ENCODE data around the gene ARFRP1.
"Not testable (repeated sequence)": the region's sequence is repeated elsewhere in the genome, so short reads cannot be mapped to it uniquely, and the experiment has no call there.

The ARFRP1 gene

GRCh38 chr20:63661108-63661507 is 46.7 kb downstream of the ARFRP1 start:
- in situ Hi-C loops (cut with HindIII; ENCODE audit: low pct_unique_long_range_greater_than_20kb, low sequenced_read_pairs) = no loop called here
- no peak for DNase-seq (ENCODE audit: low read depth in 1 of 2, low spot score in 1 of 2)
- no peak for TF ChIP-seq JUND (IDR thresholded peaks at IDR 0.05; ENCODE audit: low read depth)

GRCh38 chr20:63660622-63661021 is 47.2 kb downstream of the ARFRP1 start:
- DNase-seq (ENCODE audit: low read depth in 1 of 2, low spot score in 1 of 2) = no peak
- in situ Hi-C loops (cut with HindIII; ENCODE audit: low pct_unique_long_range_greater_than_20kb, low sequenced_read_pairs) = no loop called here
- no peak for TF ChIP-seq JUND (IDR thresholded peaks at IDR 0.05; ENCODE audit: low read depth)

DNA sequence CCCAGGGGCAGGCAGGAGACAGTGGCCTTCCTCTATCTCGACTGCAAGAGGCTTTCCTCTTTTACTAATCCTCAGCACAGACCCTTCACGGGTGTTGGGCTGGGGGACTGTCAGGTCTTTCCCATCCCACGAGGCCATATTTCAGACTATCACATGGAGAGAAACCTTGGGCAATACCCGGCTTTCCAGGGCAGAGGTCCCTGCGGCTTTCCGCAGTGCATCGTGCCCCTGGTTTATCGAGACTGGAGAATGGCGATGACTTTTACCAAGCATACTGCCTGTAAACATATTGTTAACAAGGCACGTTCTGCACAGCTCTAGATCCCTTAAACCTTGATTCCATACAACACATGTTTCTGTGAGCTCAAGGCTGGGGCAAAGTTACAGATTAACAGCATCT is 47.6 kb downstream of the ARFRP1 start:
- DNase-seq (ENCODE audit: low read depth in 1 of 2, low spot score in 1 of 2); in situ Hi-C loops (cut with HindIII; ENCODE audit: low pct_unique_long_range_greater_than_20kb, low sequenced_read_pairs): not testable (repeated sequence)

GRCh38 chr20:63659370-63659769 is 48.4 kb downstream of the ARFRP1 start:
- peak in 1 of 2 experiments; percentile 29 for DNase-seq (ENCODE audit: low read depth in 1 of 2, low spot score in 1 of 2)
- in situ Hi-C loops (cut with HindIII; ENCODE audit: low pct_unique_long_range_greater_than_20kb, low sequenced_read_pairs) = no loop called here
- TF ChIP-seq JUND (IDR thresholded peaks at IDR 0.05; ENCODE audit: low read depth) = no peak

DNA sequence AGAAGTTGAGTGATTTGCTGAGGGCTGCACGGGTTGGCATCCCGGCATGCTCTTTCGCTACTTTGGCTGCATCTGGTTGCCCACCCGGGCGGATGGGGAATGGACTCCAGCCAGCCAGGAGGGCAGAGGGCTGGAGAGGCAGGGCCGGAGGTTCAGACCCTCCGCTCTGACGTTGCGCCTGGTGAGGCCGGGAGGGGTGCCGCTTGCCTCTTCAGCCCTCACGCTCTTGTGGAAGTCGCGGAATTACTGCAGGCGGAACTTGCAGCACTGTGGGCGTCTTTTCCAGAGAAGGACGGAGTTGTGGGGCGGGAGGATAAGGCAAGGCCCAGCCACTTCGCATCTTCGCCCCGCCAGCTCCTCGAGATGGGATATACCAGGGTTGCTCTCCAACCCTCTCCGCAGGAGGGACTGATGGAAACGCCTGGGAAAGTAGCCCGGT is 49.0 kb downstream of the ARFRP1 start:
- no peak for TF ChIP-seq JUND (IDR thresholded peaks at IDR 0.05; ENCODE audit: low read depth)
- DNase-seq (ENCODE audit: low read depth in 1 of 2, low spot score in 1 of 2) = peak in 1 of 2 experiments; percentile 27
- in situ Hi-C loops (cut with HindIII; ENCODE audit: low pct_unique_long_range_greater_than_20kb, low sequenced_read_pairs) = no loop called here

DNA sequence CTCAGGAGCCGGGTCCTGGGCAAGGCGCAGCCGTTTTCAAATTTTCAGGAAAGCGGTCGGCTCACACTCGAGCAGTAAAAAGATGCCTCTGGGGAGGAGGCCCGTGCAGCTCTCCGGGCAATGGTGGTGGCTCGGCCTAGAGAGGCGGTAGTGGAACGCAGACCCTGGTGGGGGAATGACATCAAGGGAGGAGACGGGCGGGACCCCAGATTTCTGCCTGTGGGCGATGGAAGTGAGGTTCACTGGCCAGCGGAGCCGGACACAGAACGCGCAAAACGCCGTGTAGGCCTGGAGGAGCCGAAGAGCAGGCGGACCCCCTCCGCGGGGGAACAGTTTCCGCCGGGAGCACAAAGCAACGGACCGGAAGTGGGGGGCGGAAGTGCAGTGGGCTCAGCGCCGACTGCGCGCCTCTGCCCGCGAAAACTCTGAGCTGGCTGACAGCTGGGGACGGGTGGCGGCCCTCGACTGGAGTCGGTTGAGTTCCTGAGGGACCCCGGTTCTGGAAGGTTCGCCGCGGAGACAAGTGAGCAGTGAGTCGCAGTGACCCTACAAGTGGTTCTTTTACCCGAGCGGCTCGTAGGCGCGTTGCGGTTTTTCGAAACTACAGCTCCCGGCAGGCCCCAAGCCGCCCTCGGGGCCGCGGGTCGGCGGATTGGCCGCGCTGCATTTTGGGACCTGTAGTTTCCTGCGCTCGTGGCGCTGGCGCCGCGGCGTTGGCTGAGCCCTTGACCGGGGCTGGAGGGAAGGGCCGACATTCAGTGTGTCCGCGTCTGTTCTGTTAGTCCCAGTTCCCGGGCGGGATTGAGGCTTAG is 49.6 kb downstream of the ARFRP1 start, which contains the start of gene RTEL1:
TSS of gene RTEL1 (plus strand) at position 376 of the 812 bp plus-strand sequence. CDS start 1,091 bp downstream, outside the sequence.
- peak; percentile 96 to 98 for DNase-seq (ENCODE audit: low read depth in 1 of 2, low spot score in 1 of 2)
- in situ Hi-C loops (cut with HindIII; ENCODE audit: low pct_unique_long_range_greater_than_20kb, low sequenced_read_pairs) = no loop called here

GRCh38 chr20:63657260-63657936 is 50.4 kb downstream of the ARFRP1 start:
- TF ChIP-seq JUND (IDR thresholded peaks at IDR 0.05; ENCODE audit: low read depth) = no peak
- no peak for DNase-seq (ENCODE audit: low read depth in 1 of 2, low spot score in 1 of 2)
- in situ Hi-C loops (cut with HindIII; ENCODE audit: low pct_unique_long_range_greater_than_20kb, low sequenced_read_pairs) = no loop called here

More for the DNA sequence above, 49.6 kb downstream of the ARFRP1 start, which contains the start of gene RTEL1:
- TF ChIP-seq JUND (IDR thresholded peaks at IDR 0.05; ENCODE audit: low read depth) = no peak

DNA sequence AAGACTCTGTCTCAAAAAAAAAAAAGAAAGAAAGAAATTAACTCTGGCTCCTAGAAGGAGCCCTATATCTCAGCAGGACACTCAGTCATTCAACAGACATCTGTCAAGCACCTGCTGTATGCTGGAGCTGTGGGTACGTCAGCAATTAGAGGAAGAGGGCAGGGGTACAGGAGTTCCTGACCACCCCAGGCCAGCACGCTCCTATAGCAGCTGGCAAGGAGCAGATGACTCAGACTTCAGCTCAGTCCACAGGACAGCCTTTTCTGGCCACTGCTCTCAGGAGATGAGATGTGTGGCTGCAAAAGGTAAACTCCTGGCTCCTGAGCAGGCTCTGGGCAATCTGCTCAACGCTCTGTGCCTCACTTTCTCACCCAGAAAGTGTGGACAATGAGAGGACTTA is 51.3 kb downstream of the ARFRP1 start:
- no peak for TF ChIP-seq JUND (IDR thresholded peaks at IDR 0.05; ENCODE audit: low read depth)
- in situ Hi-C loops (cut with HindIII; ENCODE audit: low pct_unique_long_range_greater_than_20kb, low sequenced_read_pairs) = no loop called here
- DNase-seq (ENCODE audit: low read depth in 1 of 2, low spot score in 1 of 2) = no peak

DNA sequence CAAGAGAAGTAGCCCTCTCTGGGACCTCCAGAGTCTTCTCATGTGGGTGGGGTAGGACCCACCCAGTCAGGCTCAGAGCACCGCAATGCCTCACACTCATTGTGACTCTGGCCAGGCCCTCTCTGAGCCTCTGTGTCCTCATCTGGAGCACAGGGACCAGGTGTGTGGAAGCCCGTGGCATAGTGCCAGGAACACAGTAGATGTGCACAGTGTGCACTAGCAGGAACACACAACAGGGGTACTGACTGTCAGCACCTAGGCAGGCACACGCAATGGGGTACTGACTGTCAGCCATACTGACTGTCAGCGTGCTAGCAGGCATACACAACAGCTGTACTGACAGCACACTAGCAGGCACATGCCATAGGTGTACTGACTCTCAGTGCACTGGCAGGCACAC is 52.5 kb downstream of the ARFRP1 start:
- in situ Hi-C loops (cut with HindIII; ENCODE audit: low pct_unique_long_range_greater_than_20kb, low sequenced_read_pairs) = no loop called here
- no peak for TF ChIP-seq JUND (IDR thresholded peaks at IDR 0.05; ENCODE audit: low read depth)
- DNase-seq (ENCODE audit: low read depth in 1 of 2, low spot score in 1 of 2) = no peak

DNA sequence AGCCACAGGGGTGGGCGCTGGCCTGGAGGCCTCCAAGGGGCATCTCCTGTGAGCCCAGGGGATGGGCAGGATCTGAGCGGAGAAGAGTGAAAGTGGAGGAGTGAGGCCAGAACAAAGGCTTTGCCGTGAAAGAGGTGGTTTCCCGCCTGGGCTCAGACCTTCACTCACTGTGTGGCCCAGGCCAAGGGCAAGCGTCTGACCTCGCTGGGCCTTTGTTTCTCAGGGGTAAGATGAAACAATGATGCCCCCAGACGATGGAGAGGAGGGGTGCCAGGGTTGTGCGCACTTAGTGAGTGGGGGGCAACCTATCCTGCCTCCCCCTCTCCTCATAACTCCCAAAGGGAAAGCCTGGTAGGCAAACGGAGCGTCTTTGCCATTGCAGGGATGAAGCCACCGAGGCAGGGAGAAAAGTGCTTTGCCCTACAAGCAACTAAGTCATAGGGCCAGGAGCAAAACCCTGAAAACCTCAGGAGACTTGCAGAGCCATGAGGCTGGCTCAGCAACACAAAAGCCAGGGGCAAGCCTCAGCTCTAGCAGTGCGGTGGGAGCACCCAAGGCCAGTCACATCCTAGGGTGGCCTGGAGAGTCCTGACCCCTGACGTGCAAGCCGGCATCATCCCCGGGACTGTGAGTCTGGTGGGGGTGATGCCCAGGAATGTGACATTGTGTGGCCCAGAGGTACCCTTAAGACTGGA is 53.7 kb downstream of the ARFRP1 start:
- no peak for DNase-seq (ENCODE audit: low read depth in 1 of 2, low spot score in 1 of 2)
- TF ChIP-seq JUND (IDR thresholded peaks at IDR 0.05; ENCODE audit: low read depth) = no peak
- in situ Hi-C loops (cut with HindIII; ENCODE audit: low pct_unique_long_range_greater_than_20kb, low sequenced_read_pairs) = no loop called here

DNA sequence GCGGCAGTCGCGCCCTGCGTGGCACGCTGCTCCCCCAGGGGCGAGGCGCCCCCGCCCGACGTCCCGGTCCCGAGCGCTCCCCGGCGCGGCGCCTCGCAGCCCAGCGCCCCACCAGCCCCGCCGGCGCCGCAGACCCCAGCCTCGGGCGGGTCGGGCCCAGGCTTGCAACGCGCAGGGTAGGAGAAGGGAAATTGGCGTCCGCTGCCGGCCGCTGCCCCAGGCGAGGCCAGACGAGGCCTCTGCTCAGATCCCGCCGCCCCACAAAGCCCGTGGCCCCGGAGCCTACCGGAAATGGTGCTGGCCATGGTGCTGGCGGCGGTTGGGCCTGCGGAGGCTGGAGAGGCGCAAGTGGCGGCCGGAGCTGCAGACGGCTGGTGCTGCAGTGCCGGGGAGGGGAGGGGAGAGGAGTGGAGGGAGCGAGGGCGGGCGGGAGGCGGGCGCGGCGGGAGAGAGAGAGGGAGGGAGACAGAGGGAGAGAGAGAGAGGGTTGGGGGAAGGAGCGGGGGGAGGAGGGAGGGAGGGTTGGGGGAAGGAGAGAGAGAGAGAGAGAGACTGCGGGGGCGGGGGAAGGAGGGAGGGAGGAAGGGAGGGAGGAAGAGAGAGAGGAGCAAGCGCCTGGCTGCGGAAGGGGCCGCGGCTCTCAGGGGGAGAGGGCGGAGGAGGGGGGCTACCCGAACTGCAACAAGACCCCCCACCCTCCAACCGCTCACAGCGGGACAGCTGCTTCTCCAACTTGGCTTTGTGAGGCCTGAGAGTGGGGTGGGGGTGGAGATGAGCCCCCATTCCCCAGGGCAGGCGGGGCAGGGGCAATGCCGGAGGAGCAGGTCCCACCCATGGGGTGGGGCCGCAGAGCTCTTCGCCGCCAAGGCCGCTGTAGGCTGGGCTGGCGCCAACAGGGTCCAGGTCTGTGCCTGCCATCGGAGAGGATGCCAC is 54.5 kb downstream of the ARFRP1 start, which contains the start of gene STMN3:
TSS of gene STMN3 (minus strand) at position 384 of the 933 bp plus-strand sequence. CDS start at position 305, 79 bp downstream.
- in situ Hi-C loops (cut with HindIII; ENCODE audit: low pct_unique_long_range_greater_than_20kb, low sequenced_read_pairs) = no loop called here
- DNase-seq (ENCODE audit: low read depth in 1 of 2, low spot score in 1 of 2) = peak; percentile 93 to 94
- TF ChIP-seq JUND (IDR thresholded peaks at IDR 0.05; ENCODE audit: low read depth) = no peak

All from T47D (cell line).